ENCODE data around the gene DEPP1. TPM values are rescaled to one million over a fixed set of nuclear protein-coding genes. Genes with fewer than 3 reads are reported as not detected.

Gene DEPP1
- total and polyA plus RNA-seq, 10 of the 15 experiments (the other 5 are each of a cell fraction or from before 2014, with no cell fraction given), result 1.7 to 12.1 (median 7.3) TPM

GRCh38 chr10:44933451-44934321 is 44.9 kb downstream of the DEPP1 start:
- Histone ChIP-seq H3K4me3 (no peak overlapping the region), H2AFZ (ENCODE audit: control insufficient read depth, low read depth, low read length) (no peak overlapping the region; the same call in 1 of the 2 replicates), H3K9ac (ENCODE audit: control insufficient read depth, insufficient read depth, low read length) (no peak overlapping the region; the same call in 1 of the 2 replicates), H3K27ac (ENCODE audit: control insufficient read depth, insufficient read depth) (0 out of 2 replicates have a peak overlapping the region, but pooled peaks have one; percentile 13), H3K9me3 (replicated peaks; ENCODE audit: control insufficient read depth, insufficient read depth, low read length) (no peaks in the 10 kb centered on the region), H3K27me3 (replicated peaks in 1 of 2; ENCODE audit: control insufficient read depth in 2 of 2, insufficient read depth in 2 of 2, low read length in 1 of 2) (no peaks in the 10 kb centered on the region), H3K36me3 (ENCODE audit: control insufficient read depth in 2 of 2, insufficient read depth in 2 of 2, low read length in 1 of 2) (no peaks in the 10 kb centered on the region), H4K20me1 (ENCODE audit: control insufficient read depth, insufficient read depth) (no peaks in the 10 kb centered on the region), H3K4me2 (ENCODE audit: control insufficient read depth, insufficient read depth) (no peak overlapping the region), H3K4me1 (ENCODE audit: control insufficient read depth, insufficient read depth, low read length) (peaks cover 8% of the 10 kb centered on the region), H3K79me2 (ENCODE audit: control insufficient read depth, insufficient read depth, low read length) (no peaks in the 10 kb centered on the region)
- in situ Hi-C loops (cut with MboI), result loop anchor here (5.0 kb wide), 1 partner anchor 44 kb away; the partner anchor contains the start of gene DEPP1
- POLR2A ChIA-PET, result interaction anchor here (0.8 to 1.6 kb wide), 9 partner anchors 13 to 47 kb away, joined by 3 to 12 read pairs (median 6); partner anchors contain the start of gene DEPP1
- DNase-seq (ENCODE audit: low read depth, low spot score) (no peak), FAIRE-seq (no peak), ATAC-seq (peak; percentile 9; the same call in 2 of the 3 replicates)
- 66% methylated on average over 9 of the region's 9 CpGs for WGBS (ENCODE audit: insufficient coverage, insufficient replicate concordance, low lambda C conversion rate, missing lambda C conversion rate)
- TF ChIP-seq ZNF24 (IDR thresholded peaks at IDR 0.05) (no peak), NFXL1 (IDR thresholded peaks at IDR 0.05; ENCODE audit: borderline replicate concordance) (no peak)
- CTCF ChIA-PET, result interaction anchor here (0.7 to 8.0 kb wide), 22 partner anchors 8 to 1090 kb away, joined by 3 to 181 read pairs (median 6); partner anchors contain the start of genes DEPP1, RASSF4, TMEM72 and ZNF22
- SMC1A ChIA-PET (ENCODE audit: uncharacterized antibody, unreplicated experiment), result interaction anchor here (0.6 to 5.2 kb wide), 18 partner anchors 13 to 301 kb away, joined by 3 to 92 read pairs (median 4); partner anchors contain the start of genes DEPP1, RASSF4, TMEM72 and ZNF22
- BruUV-seq (replicated peaks), result no TSS peak
- RAD21 ChIA-PET (ENCODE audit: unreplicated experiment), result interaction anchor here (0.8 to 5.3 kb wide), 21 partner anchors 8 to 302 kb away, joined by 3 to 62 read pairs (median 6); partner anchors contain the start of genes DEPP1, RASSF4 and ZNF22
- intact Hi-C loops (cut with micrococcal nuclease; ENCODE audit: unreplicated experiment), result loop anchor here (2.0 to 5.0 kb wide), 3 partner anchors 67 to 299 kb away; partner anchors contain the start of gene ZNF22
